Fibroblast of the conjunctiva (primary cell): ENCODE measurements around the gene TMEM108.

Source experiments
- DNase-seq: peaks from one replicate; pipeline ENCODE4 v3.0.0-alpha.2; 2010; ENCODE audit warnings: low read depth

Gene TMEM108

DNA sequence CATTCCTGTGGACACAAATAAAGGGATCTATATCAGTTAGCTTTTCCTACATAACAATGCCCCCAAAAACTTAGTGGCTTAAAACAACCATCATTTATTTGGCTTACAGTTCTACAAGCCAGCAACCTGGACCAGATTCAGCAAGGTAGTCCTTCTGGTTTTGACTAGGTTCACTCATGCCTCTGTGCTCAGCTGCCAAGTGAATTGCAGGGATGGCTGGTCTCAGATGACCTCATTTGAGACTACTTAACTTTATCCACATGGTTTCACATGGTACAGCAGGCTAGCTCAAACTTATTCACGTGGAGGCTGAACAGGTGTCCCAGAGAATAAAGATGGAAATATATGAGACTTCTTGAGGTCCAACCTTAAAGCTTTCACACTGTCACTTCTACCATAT lies 242.4 kb downstream of the TMEM108 start:
- DNase-seq, result no peak

- DNase-seq, result no peak
Observed at GRCh38 chr3:133282236-133282635, 244.0 kb downstream of the TMEM108 start.

GRCh38 chr3:133283958-133284807 lies 246.0 kb downstream of the TMEM108 start:
- no peak for DNase-seq

GRCh38 chr3:133289322-133289721 lies 251.1 kb downstream of the TMEM108 start:
- no peak for DNase-seq

- no peak for DNase-seq
Observed at GRCh38 chr3:133292296-133292695, 254.1 kb downstream of the TMEM108 start.

DNA sequence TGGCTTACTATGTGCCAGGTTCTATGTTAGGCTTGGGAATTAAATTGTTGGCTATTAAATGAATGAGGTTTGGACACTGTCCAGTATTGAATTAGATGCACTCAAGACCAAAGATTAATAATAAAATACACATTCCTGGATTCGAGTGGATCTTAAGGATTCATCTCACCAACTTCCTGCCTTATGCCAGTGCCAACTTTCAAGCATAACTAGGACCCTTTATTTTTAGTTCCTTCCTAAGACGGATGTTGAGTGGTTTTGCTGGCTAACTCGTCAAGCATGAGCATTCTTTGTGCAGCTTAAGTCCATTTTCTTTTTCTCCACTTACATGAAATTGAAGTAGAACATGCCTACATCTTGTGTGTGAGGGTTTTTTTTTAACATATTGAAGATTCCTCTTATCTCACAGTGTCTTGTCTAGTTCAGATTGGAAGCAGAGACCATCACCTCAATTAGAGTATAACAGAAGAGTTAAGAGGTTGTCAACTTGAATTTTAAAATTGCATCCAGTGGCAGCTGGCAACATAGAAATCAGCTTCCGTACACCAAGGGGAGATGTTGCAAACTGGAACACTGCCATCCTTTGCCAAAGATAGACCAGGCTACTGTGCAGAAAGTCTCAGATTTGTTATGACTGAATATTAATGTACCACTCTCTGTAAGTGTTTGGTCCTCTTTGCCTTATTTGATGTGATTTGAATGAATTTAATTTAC lies 255.4 kb downstream of the TMEM108 start:
- no peak for DNase-seq

- no peak for DNase-seq
Observed at GRCh38 chr3:133294253-133294652, 256.1 kb downstream of the TMEM108 start.

DNA sequence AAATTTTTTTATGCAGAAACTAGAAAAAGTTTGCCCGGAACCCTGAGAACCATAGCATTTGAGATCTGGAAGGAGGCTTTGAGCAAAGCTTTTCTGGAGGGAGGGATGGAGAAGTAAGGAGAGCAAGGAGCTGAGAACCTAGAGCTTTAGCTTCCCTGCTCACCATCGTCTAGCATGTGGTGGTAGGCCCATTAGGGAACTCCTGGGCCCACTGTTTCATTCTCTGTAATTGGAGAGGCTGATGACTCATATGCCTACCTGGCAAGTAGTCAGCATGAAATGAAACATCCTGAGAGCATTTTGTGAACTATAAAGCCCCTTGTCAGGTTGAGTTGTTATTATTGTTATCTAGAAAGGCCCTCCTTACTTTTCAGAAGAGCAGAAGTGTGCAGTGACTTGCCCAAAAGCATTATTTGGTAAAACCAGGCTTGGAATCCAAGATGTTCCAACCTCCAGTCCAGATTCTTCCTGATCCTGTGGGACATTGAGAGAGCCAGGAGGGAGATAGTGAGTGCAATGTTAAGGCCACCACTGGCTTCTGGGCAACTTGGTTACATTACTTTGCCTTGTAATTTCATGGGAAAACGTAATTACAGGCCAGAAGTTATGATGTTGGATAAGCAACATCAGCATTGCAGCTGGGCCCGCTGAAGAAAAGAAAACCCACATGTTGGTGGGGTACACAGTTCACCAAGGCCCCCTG lies 257.2 kb downstream of the TMEM108 start:
- DNase-seq, result peak; percentile 4

DNA sequence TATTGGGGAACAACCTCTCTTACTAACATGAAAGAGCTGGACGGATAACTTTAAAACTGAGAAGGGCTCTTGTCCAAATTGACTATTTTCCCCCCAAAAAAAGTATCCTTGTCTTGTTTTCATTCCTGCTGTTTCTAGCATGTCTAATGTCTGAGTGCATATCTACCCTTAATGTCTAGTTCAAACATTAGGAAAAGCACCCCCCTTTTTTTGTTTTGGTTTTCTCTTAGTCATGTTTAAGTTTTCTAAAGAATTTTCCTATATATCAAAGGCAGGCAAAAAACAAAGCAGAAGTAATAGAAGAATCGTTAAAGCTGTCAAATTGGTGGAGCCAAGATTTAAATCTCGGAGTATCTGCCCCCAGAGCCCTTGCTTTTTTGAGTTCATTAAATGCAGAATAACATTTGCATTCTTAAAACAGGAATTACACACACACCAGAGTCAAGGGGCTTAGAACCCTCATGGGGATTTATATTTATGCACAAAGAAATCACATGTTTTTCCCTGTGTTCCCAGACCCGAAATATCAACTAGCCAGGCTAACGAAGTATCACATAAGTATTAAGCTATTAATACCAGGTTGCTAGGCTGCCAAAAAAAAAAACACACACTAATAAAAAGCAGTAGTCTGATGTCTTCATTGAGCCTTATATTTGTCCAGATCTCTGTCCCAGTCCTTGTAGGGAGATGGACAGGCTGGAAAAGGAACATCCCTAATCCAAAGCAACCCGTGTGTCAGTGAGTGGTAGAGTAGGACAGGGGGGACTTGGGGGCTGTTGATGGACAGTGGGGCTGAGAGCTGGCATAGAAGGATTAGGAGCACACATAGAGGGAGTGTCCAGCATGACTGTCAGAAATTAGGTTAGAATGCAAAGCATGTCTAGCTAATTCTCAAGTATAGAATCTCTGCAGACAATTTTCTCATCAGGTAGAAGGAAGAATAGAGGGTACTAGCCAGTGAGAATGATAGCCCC lies 258.0 kb downstream of the TMEM108 start:
- DNase-seq, result no peak

DNA sequence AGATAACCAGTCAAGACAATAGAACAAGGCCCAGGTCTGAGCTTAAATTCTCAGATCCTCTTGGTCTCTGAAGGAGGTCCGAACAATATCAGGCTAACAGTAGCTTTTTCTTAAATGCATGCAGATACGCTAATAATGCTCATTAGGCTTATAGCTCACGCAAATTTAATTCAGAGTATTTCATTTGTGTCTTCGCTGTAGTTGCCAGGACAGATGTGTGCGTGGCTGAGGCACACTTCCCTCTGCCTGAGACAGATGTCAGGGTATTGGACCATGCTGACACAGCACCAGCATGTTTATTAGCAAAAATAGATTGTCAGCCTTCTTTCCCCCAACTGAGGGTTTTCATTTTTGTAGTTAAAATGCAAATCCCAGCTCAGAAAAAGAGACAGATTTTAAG lies 258.8 kb downstream of the TMEM108 start:
- no peak for DNase-seq

DNA sequence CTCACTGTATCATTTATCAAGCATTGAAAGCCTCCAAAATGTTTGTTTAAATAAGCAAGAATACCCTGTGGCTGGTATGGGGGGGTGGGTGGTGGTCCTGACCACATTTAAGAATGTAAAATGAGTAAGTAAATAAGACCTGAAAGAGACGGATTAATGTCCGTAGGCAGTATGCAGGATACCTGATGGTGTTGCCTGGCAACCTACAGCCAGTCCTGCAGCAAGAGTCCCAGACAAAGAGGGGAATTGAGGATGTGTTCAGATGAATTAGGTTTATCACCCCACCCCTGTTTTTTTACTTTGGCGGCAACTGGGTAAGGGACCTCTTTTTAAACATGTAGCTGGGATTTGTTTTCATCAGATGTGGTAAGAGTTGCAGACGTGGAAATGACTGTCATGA lies 261.9 kb downstream of the TMEM108 start:
- no peak for DNase-seq

GRCh38 chr3:133301194-133301593 lies 263.0 kb downstream of the TMEM108 start:
- no peak for DNase-seq

DNA sequence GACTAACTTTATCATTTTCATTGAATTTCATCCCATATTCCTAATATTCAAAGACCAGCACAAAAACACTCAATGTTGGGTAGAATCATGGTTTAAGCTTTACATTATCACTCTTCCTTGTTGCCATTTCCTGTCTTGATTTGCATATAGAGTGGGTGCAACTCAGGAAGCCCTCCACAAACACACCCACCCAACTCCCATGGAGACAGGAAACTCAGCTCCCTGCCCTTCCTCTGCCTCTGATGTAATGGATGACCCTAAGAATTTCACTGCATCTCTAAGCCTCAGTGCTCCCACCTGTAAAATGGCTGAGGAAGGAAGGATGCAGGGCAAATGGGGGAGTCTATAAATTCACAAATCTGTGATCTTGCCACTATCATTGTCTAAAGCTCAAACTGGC lies 263.5 kb downstream of the TMEM108 start:
- DNase-seq, result no peak

DNA sequence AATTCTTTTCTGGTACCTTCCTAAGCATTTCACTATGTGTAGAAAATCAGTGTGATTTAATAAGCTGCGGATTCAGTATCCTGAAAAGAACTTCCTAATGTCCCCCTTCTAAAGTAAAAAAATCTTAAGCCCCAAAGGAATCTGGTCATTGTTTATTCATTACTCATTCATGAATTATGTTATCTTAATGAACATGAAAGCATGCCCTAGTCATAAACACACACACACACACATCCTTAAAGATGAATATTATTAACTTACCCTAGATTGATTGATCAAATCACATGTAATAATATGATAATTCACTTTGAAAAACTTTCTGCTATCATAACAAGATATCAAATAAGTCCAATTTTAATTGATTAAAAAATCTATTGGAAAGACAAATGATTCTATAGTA lies 265.2 kb downstream of the TMEM108 start:
- no peak for DNase-seq

DNA sequence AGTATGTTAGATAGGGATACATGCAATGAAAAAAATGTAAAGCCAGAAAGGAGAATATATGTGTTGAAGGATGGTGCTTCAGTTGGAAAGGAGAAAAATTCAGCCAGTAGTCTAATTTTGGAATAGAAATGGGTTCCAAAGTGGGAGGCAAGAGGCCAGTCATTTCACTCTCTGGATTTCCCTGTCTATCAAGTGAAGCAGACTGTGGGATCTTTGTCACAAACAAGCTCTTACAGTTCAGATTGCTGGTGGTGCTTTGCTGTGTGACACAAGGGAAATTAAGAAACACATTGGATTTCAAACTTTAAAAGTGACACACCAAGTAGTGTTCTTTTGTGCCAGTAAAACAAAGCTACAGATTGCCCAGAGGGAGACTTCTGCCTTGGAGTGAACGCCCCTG lies 279.7 kb downstream of the TMEM108 start:
- DNase-seq, result no peak

DNA sequence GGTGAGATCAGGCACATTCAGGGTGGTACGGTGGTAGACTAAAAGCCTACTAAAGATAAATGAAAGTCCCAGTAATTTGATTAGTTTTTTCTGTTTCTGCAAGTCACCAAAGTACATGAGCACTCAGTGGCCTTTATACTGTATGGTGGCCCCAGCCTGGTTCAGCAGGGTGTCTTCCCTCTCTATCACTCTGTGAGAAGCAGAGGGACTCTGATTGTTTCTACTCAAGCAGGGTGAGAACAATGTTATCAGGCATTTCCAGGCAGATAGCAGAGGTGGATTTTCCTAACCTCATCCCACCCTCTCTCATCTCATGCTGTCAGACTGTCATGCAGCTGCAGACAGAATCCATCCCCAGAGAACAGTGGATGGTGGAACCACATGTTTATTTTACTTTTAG lies 290.2 kb downstream of the TMEM108 start:
- no peak for DNase-seq

- DNase-seq, result no peak
Observed at GRCh38 chr3:133329626-133330025, 291.4 kb downstream of the TMEM108 start.

GRCh38 chr3:133330065-133330464 lies 291.9 kb downstream of the TMEM108 start:
- no peak for DNase-seq

- no peak for DNase-seq
Observed at GRCh38 chr3:133330522-133330921, 292.3 kb downstream of the TMEM108 start.

DNA sequence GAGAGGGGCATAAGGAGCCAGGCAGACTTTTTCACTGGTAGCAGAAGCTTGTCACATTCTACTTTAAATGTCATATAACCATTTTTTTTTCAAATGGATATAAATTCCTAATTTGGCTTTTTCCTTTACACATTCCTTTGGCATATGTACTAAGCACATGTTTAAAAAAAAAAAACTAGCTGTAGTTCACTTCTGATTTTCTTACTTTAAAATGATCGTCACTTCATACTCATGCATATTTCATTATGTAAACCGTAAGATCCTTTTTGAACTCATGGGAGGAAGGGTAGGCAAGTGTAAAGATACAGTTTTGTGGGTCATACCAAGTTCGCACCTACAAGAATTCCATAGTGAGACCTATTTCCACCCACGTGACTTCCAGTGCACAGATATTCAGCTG lies 316.5 kb downstream of the TMEM108 start:
- no peak for DNase-seq

DNA sequence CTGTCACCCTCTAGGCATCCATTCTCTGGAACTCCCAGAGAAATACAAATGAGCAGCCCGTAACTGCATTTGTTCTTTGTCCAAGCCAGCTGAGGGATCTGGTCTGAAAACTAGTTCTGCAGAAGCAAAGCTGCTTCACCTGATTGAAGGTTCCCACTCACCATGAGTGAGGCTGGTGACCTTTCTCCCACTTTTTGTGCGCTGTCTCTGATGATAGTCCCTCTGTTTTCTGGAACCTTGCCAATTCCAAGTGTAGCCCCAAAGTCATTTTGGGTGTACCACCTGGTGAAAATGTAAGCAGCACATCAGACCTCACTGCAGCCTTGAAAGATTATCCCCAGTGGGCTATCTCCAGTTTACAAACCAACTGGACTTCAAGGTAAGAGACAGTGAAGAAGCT lies 322.3 kb downstream of the TMEM108 start:
- DNase-seq, result no peak

GRCh38 chr3:133361011-133361410 lies 322.8 kb downstream of the TMEM108 start:
- DNase-seq, result no peak
